BE2C (cell line): Measurements from ENCODE around the gene PDE1C.
A peak's percentile ranks its signal among the peaks of the same experiment; 100 is the strongest.

Experiments used
- DNase-seq: peaks from one replicate; pipeline ENCODE4 v3.0.0-alpha.2; 2020
- H3K27me3 ChIP-seq: fragments of 250-450 bp; sonication (Bioruptor Pico); 2 replicates; pipeline ENCODE4 v1.5.1; 2020; ENCODE audit warnings: mild to moderate bottlenecking
- H3K36me3 ChIP-seq: fragments of 250-450 bp; sonication (Bioruptor Pico); 2 replicates; pipeline ENCODE4 v1.5.1; 2020; ENCODE audit warnings: mild to moderate bottlenecking
- H3K4me1 ChIP-seq: fragments of 250-450 bp; sonication (Bioruptor Pico); 2 replicates; pipeline ENCODE4 v1.5.1; 2020
- H3K4me3 ChIP-seq: 2 replicates; pipeline ENCODE4 v1.5.1; 2011; ENCODE audit warnings: low read depth, low read length
- H3K9me3 ChIP-seq: fragments of 250-450 bp; sonication (Bioruptor Pico); 2 replicates; pipeline ENCODE4 v1.5.1; 2020
- CTCF ChIP-seq: IDR thresholded peaks from 2 replicates; pipeline ENCODE4 v1.5.1; 2012; ENCODE audit warnings: mild to moderate bottlenecking, low read depth, low read length

PDE1C gene

GRCh38 chr7:31744294-31744874 is 325.8 kb downstream of the PDE1C start:
- Histone ChIP-seq H3K36me3 (no peaks in the 10 kb centered on the region), H3K27me3 (no peaks in the 10 kb centered on the region), H3K4me1 (no peaks in the 10 kb centered on the region), H3K9me3 (no peaks in the 10 kb centered on the region), H3K4me3 (no peak overlapping the region)
- TF ChIP-seq CTCF = peak; percentile 90
- DNase-seq = peak; percentile 56

DNA sequence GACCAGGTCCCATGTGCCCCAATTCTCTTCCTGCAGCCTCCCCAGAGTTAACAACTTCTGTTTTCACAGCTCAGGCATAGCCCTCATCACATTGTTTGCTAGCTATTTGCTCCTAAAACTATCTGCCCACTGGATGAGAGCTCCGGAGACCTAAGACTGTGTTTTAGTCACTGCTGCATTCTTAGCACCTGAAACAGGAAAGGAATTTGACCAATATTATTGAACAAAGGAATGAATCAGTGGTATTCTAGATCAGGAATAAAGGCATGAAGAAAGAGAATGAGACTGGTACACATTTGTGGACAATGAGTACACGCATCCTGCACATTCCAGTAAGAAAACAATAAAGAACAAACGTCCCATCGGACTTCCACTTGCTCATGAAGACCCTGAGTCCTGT is 328.4 kb downstream of the PDE1C start:
- Histone ChIP-seq H3K27me3 (no peaks in the 10 kb centered on the region), H3K36me3 (no peaks in the 10 kb centered on the region), H3K9me3 (no peaks in the 10 kb centered on the region), H3K4me1 (no peaks in the 10 kb centered on the region), H3K4me3 (no peak overlapping the region)
- no peak for DNase-seq
- no peak for TF ChIP-seq CTCF

DNA sequence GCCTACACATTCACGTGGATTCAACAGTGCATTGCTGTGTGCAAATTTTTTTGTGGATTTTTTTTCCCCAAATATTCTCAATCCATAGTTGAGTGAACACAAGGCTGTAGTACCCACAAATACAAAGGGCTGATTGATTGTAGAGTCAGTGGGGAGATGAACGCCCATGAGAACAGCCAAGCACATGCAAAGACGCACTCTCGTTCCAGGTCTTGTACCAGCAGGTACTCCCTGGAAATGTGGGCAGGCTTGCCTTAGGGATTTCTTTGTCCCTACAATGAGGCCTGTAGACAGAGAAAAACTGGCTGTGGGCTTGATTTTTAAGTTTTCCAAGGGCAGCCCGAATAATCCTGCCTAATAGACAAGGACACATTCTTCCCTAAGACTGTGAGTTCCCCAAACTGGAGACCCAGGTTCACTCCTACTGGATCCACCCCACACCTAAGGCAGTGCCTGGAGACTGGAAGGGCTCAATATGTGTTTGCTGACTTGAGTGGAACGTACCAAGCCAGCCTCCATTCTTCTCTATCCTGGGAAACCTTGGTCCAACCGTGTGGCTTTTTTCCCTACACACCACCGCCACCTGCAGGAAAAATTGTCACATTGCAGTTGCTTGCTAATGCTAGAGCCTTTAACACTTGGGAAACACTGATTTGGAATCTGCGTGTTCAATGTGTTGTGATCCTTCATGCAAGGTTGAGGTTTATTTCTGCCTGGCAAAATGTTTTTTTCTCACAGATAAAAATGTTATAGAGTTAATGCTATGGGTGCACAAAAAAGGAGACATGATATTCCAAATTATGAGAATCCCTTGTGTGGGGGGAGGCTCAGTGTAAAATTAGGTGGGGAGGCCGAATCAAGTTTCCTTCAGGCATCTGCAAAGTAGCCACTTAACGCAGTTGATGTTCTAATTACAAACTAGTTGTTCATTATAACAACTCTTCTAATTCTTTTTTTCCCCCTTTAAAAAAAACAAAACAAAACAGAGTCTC is 333.9 kb downstream of the PDE1C start:
- H3K4me3 ChIP-seq = no peak overlapping the region
- peak; percentile 92 for TF ChIP-seq CTCF
- no peaks in the 10 kb centered on the region for H3K9me3 ChIP-seq
- DNase-seq = peak; percentile 55
- no peaks in the 10 kb centered on the region for H3K4me1 ChIP-seq
- no peaks in the 10 kb centered on the region for H3K36me3 ChIP-seq
- H3K27me3 ChIP-seq = no peaks in the 10 kb centered on the region

GRCh38 chr7:31734456-31734855 is 335.8 kb downstream of the PDE1C start:
- no peak for TF ChIP-seq CTCF
- no peak for DNase-seq
- Histone ChIP-seq H3K9me3 (no peaks in the 10 kb centered on the region), H3K36me3 (no peaks in the 10 kb centered on the region), H3K4me1 (no peaks in the 10 kb centered on the region), H3K27me3 (no peaks in the 10 kb centered on the region; the same call in 1 of the 2 replicates), H3K4me3 (no peak overlapping the region)

GRCh38 chr7:31729195-31729804 is 340.9 kb downstream of the PDE1C start:
- Histone ChIP-seq H3K9me3 (no peaks in the 10 kb centered on the region), H3K4me3 (no peak overlapping the region), H3K4me1 (no peaks in the 10 kb centered on the region), H3K27me3 (no peaks in the 10 kb centered on the region; the same call in 1 of the 2 replicates), H3K36me3 (no peaks in the 10 kb centered on the region)
- no peak for DNase-seq
- no peak for TF ChIP-seq CTCF
